Measurements from ENCODE around the gene XYLT1. TPM values are rescaled to one million over a fixed set of nuclear protein-coding genes. Genes with fewer than 3 reads are reported as not detected.

Gene XYLT1
- total and polyA plus RNA-seq, 2 of the 4 experiments (the other 2 are of a cell fraction): 9.0 to 12.7 TPM

GRCh38 chr16:17320009-17320408 is 150.8 kb downstream of the XYLT1 start:
- intact Hi-C loops (cut with micrococcal nuclease): no loop called here
- BruUV-seq (replicated peaks): no TSS peak
- H3K9me1 ChIP-seq (ENCODE audit: insufficient read depth, low read length): no peaks in the 10 kb centered on the region
- in situ Hi-C loops (cut with MboI; ENCODE audit: low sequenced_read_pairs): no loop called here
- H2BK120ac ChIP-seq (ENCODE audit: low read depth, low read length): no peak overlapping the region
- H4K20me1 ChIP-seq (ENCODE audit: insufficient read depth, low read length): no peaks in the 10 kb centered on the region
- H2BK15ac ChIP-seq (ENCODE audit: low read depth, low read length): no peak overlapping the region
- H4K91ac ChIP-seq (ENCODE audit: insufficient read depth, low read depth, low read length): no peak overlapping the region
- no peaks in the 10 kb centered on the region for H3K4me1 ChIP-seq (ENCODE audit: control insufficient read depth, insufficient read depth, low read length)
- no peak overlapping the region for H2BK20ac ChIP-seq (ENCODE audit: low read depth, low read length)
- H2AFZ ChIP-seq (replicated peaks; ENCODE audit: low read length, poor library complexity): no peak overlapping the region
- ChIA-PET CTCF (interaction anchor here (0.5 to 0.6 kb wide), 2 partner anchors 113 to 360 kb away, joined by 3 read pairs; no protein-coding TSS in a partner anchor), POLR2A (ENCODE audit: unreplicated experiment) (no interaction called here)
- no peak overlapping the region for H4K5ac ChIP-seq (ENCODE audit: low read depth, low read length)
- H3K9ac ChIP-seq (ENCODE audit: low read depth, low read length): no peak overlapping the region
- TF ChIP-seq RFX5 (IDR thresholded peaks at IDR 0.05; ENCODE audit: low read depth, low read length): no peak
- TF ChIP-seq POLR2A (IDR thresholded peaks at IDR 0.05; ENCODE audit: low read depth, low read length): no peak
- no peak for TF ChIP-seq CTCF (conservative IDR thresholded peaks at IDR 0.05; ENCODE audit: low read depth, low read length)
- TF ChIP-seq CHD1 (IDR thresholded peaks at IDR 0.05; ENCODE audit: low read depth, low read length): no peak
- no peak for TF ChIP-seq NFE2L2 (IDR thresholded peaks at IDR 0.05; ENCODE audit: low read depth, low read length)
- TF ChIP-seq RCOR1 (IDR thresholded peaks at IDR 0.05; ENCODE audit: insufficient replicate concordance, low read length): no peak
- no peak for TF ChIP-seq FOS (IDR thresholded peaks at IDR 0.05; ENCODE audit: low read depth, low read length)
- no peak for TF ChIP-seq ELK1 (IDR thresholded peaks at IDR 0.05; ENCODE audit: borderline replicate concordance, low read depth, low read length)
- no peak for TF ChIP-seq MAFK (IDR thresholded peaks at IDR 0.05; ENCODE audit: low read depth, low read length)
- TF ChIP-seq MXI1 (IDR thresholded peaks at IDR 0.05; ENCODE audit: borderline replicate concordance, low read depth, low read length): no peak
- no peak for TF ChIP-seq USF2 (IDR thresholded peaks at IDR 0.05; ENCODE audit: low read depth, low read length)
- TF ChIP-seq SMC3 (IDR thresholded peaks at IDR 0.05; ENCODE audit: low read depth, low read length): no peak
- H3K27ac ChIP-seq (ENCODE audit: insufficient read depth, low read length): no peak overlapping the region
- dilution Hi-C loops (cut with HindIII; ENCODE audit: low sequenced_read_pairs, unreplicated experiment): no loop called here
- H3K79me1 ChIP-seq (ENCODE audit: low read depth in 1 of 2, low read length in 2 of 2): peaks cover 12 to 48% of the 10 kb centered on the region in 2 experiments
- H3K27me3 ChIP-seq (ENCODE audit: control insufficient read depth, insufficient read depth, low read length): no peaks in the 10 kb centered on the region
- no peak overlapping the region for H3K4me2 ChIP-seq (ENCODE audit: low read depth, low read length)
- H4K8ac ChIP-seq (ENCODE audit: low read depth in 2 of 2, low read length in 2 of 2): no peak overlapping the region
- no peaks in the 10 kb centered on the region for H3K36me3 ChIP-seq (ENCODE audit: control insufficient read depth, insufficient read depth, low read length)
- ATAC-seq (ENCODE audit: low read depth): no peak
- H3K14ac ChIP-seq (replicated peaks; ENCODE audit: low read depth, low read length): no peak overlapping the region
- no peak overlapping the region for H2AK5ac ChIP-seq (ENCODE audit: low read depth, low read length)
- H3K23ac ChIP-seq (ENCODE audit: low read depth, low read length): no peak overlapping the region
- no peak for DNase-seq
- no peak overlapping the region for H3K4ac ChIP-seq (ENCODE audit: low read depth, low read length)
- no CpG with 5 or more reads among the region's 3 CpGs for WGBS, 2 experiments (ENCODE audit: extremely low coverage in 2 of 2, insufficient read length in 1 of 2)
- H2BK5ac ChIP-seq (ENCODE audit: low read depth, low read length, poor library complexity, severe bottlenecking): no peak overlapping the region
- H2AK9ac ChIP-seq (replicated peaks; ENCODE audit: low read depth, low read length, poor library complexity): no peak overlapping the region
- H3K56ac ChIP-seq (ENCODE audit: extremely low read depth, insufficient read depth, low read length): no peak overlapping the region
- H3K18ac ChIP-seq (ENCODE audit: low read depth, low read length): no peak overlapping the region
- H3K4me3 ChIP-seq (ENCODE audit: insufficient read depth, low read depth, low read length): no peak overlapping the region
- H3K9me3 ChIP-seq (ENCODE audit: control insufficient read depth, insufficient read depth, low read length): no peaks in the 10 kb centered on the region
